ENCODE results near the gene FAT1.

DNA sequence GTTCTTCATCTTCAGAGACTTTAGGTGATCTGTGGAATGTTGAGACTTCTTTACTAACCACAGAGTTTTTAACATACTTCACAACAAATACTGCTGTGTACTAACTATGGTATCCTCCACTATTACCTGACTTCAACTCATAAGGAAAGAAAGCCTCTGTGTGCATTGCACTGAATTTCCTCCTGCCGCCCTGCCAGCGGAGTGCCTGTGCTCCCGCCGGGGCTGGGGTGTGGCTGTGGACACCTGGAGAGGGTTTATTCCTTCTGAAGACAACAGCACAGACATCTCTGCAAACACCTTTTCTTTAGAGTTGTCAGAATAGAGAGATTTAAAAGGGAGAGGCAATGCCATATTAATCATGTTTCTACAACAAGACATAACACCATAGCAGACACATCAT lies 63.3 kb downstream of the FAT1 start:
- TF ChIP-seq, protein P1, sequence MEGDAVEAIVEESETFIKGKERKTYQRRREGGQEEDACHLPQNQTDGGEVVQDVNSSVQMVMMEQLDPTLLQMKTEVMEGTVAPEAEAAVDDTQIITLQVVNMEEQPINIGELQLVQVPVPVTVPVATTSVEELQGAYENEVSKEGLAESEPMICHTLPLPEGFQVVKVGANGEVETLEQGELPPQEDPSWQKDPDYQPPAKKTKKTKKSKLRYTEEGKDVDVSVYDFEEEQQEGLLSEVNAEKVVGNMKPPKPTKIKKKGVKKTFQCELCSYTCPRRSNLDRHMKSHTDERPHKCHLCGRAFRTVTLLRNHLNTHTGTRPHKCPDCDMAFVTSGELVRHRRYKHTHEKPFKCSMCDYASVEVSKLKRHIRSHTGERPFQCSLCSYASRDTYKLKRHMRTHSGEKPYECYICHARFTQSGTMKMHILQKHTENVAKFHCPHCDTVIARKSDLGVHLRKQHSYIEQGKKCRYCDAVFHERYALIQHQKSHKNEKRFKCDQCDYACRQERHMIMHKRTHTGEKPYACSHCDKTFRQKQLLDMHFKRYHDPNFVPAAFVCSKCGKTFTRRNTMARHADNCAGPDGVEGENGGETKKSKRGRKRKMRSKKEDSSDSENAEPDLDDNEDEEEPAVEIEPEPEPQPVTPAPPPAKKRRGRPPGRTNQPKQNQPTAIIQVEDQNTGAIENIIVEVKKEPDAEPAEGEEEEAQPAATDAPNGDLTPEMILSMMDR (conservative IDR thresholded peaks at IDR 0.05 in 1 of 2, IDR thresholded peaks at IDR 0.05 in 1 of 2; ENCODE audit: low read depth in 1 of 2, low read length in 2 of 2) = no peak
- TF ChIP-seq EZH2 (IDR thresholded peaks at IDR 0.05; ENCODE audit: low read length, missing control alignments) = no peak

Data from fibroblast of lung (primary cell).